ENCODE measurements around the gene CXADR. TPM values are rescaled to one million over a fixed set of nuclear protein-coding genes. Genes with fewer than 3 reads are reported as not detected.
"Not testable (repeated sequence)": the region's sequence is repeated elsewhere in the genome, so short reads cannot be mapped to it uniquely, and the experiment has no call there.

CXADR gene
- total and polyA plus RNA-seq, 7 donors: 0.01 to 0.62 (median 0.06) TPM

- ATAC-seq: no peak
- H3K4me1 ChIP-seq: no peaks in the 10 kb centered on the region
- DNase-seq: no peak
- 52 to 54% (median 52%) methylated on average over 4 of the region's 4 CpGs for WGBS, 3 donors
- no peak overlapping the region for H3K27ac ChIP-seq
- TF ChIP-seq CTCF (IDR thresholded peaks at IDR 0.05): no peak
- H3K4me3 ChIP-seq: no peak overlapping the region
- H3K9me3 ChIP-seq: peaks cover 9% of the 10 kb centered on the region
- intact Hi-C loops (cut with DNase I): no loop called here
- no peaks in the 10 kb centered on the region for H3K27me3 ChIP-seq (ENCODE audit: insufficient read depth in 3 of 3, low read length in 2 of 3)
- H3K36me3 ChIP-seq (ENCODE audit: insufficient read depth in 1 of 2, low read depth in 1 of 2): no peaks in the 10 kb centered on the region
These were observed 11.5 kb upstream of the CXADR start for GRCh38 chr21:17501107-17502006.

GRCh38 chr21:17502985-17503384 is 9.9 kb upstream of the CXADR start:
- H3K27me3 ChIP-seq (ENCODE audit: insufficient read depth in 3 of 3, low read length in 2 of 3); ATAC-seq; H3K9me3 ChIP-seq; H3K36me3 ChIP-seq (ENCODE audit: insufficient read depth in 1 of 2, low read depth in 1 of 2); H3K27ac ChIP-seq; H3K4me3 ChIP-seq; intact Hi-C loops (cut with DNase I); H3K4me1 ChIP-seq; DNase-seq: not testable (repeated sequence)
- WGBS, 3 donors: 70 to 75% (median 73%) methylated on average over 5 of the region's 5 CpGs

GRCh38 chr21:17506951-17507350 is 5.9 kb upstream of the CXADR start:
- Histone ChIP-seq H3K4me3 (no peak overlapping the region), H3K9me3 (peaks cover 9% of the 10 kb centered on the region), H3K4me1 (no peaks in the 10 kb centered on the region), H3K27me3 (ENCODE audit: insufficient read depth in 3 of 3, low read length in 2 of 3) (peaks cover 0 to 12% (median 4%) of the 10 kb centered on the region in 3 donors), H3K36me3 (ENCODE audit: insufficient read depth in 1 of 2, low read depth in 1 of 2) (no peaks in the 10 kb centered on the region), H3K27ac (no peak overlapping the region)
- no peak for TF ChIP-seq CTCF (IDR thresholded peaks at IDR 0.05)
- DNase-seq: no peak
- ATAC-seq: no peak
- 85 to 90% (median 90%) methylated on average over 7 of the region's 7 CpGs for WGBS, 3 donors
- intact Hi-C loops (cut with DNase I): no loop called here

GRCh38 chr21:17507591-17507990 is 5.3 kb upstream of the CXADR start:
- Histone ChIP-seq H3K4me3 (no peak overlapping the region), H3K9me3 (peaks cover 9% of the 10 kb centered on the region), H3K36me3 (ENCODE audit: insufficient read depth in 1 of 2, low read depth in 1 of 2) (no peaks in the 10 kb centered on the region), H3K27ac (no peak overlapping the region), H3K4me1 (no peaks in the 10 kb centered on the region), H3K27me3 (ENCODE audit: insufficient read depth in 3 of 3, low read length in 2 of 3) (peaks cover 0 to 18% (median 5%) of the 10 kb centered on the region in 3 donors)
- no peak for ATAC-seq
- WGBS, 3 donors: 73 to 86% (median 84%) methylated on average over 5 of the region's 5 CpGs
- DNase-seq: no peak
- TF ChIP-seq CTCF (IDR thresholded peaks at IDR 0.05): no peak
- intact Hi-C loops (cut with DNase I): no loop called here

GRCh38 chr21:17513214-17514123 is 626 bp downstream of the CXADR start:
- TF ChIP-seq CTCF (IDR thresholded peaks at IDR 0.05): no peak
- 1% methylated on average over 38 to 69 of the region's 69 CpGs for WGBS, 3 donors
- no peak for DNase-seq
- Histone ChIP-seq H3K4me1 (no peaks in the 10 kb centered on the region), H3K9me3 (no peaks in the 10 kb centered on the region), H3K27me3 (ENCODE audit: insufficient read depth in 3 of 3, low read length in 2 of 3) (peaks cover 7 to 57% (median 19%) of the 10 kb centered on the region in 3 donors), H3K4me3 (peak overlapping the region; percentile 71), H3K27ac (no peak overlapping the region), H3K36me3 (ENCODE audit: insufficient read depth in 1 of 2, low read depth in 1 of 2) (no peaks in the 10 kb centered on the region)
- intact Hi-C loops (cut with DNase I): no loop called here
- peak in 1 of 4 donors; percentile 42 for ATAC-seq
